HepG2 (cell line): ENCODE results near the gene NPB. TPM values are rescaled to one million over a fixed set of nuclear protein-coding genes. Genes with fewer than 3 reads are reported as not detected.

Source experiments
- ARNTL ChIP-seq: sonication (generic); formaldehyde crosslinking; IDR thresholded peaks from 2 replicates; pipeline ENCODE4 v1.4.0; 2020; ENCODE audit warnings: mild to moderate bottlenecking, missing genetic modification reagents
- HMG20B ChIP-seq: conservative IDR thresholded peaks from 2 replicates; pipeline ENCODE4 v1.6.1; 2016; ENCODE audit warnings: missing genetic modification reagents, missing compliant biosample characterization
- NR2F1 ChIP-seq, 2 experiments: fragments of 450-650 bp in 1 of 2; formaldehyde crosslinking in 1 of 2; IDR thresholded peaks; 2 replicates each; pipeline versions ENCODE4 v1.5.0 to v1.6.1; 2016 to 2020; ENCODE audit warnings: mild to moderate bottlenecking in 1 of 2, missing compliant biosample characterization in 1 of 2, missing genetic modification reagents in 1 of 2, moderate library complexity in 1 of 2
- PITX1 ChIP-seq: sonication (generic); formaldehyde crosslinking; IDR thresholded peaks from 2 replicates; pipeline ENCODE4 v1.5.1; 2020; ENCODE audit warnings: mild to moderate bottlenecking, missing genetic modification reagents
- SP140L ChIP-seq: sonication (generic); formaldehyde crosslinking; IDR thresholded peaks from 2 replicates; pipeline ENCODE4 v1.4.0; 2020; ENCODE audit warnings: missing genetic modification reagents, borderline replicate concordance
- SP5 ChIP-seq: IDR thresholded peaks from 2 replicates; pipeline ENCODE4 v1.6.1; 2016; ENCODE audit warnings: low read depth, borderline replicate concordance
- SPEN ChIP-seq: sonication (generic); formaldehyde crosslinking; IDR thresholded peaks from 2 replicates; pipeline ENCODE4 v1.5.1; 2020; ENCODE audit warnings: low read depth, mild to moderate bottlenecking, missing genetic modification reagents
- TEAD2 ChIP-seq: sonication (generic); formaldehyde crosslinking; IDR thresholded peaks from 2 replicates; pipeline ENCODE4 v1.9.0; 2021; ENCODE audit warnings: missing genetic modification reagents
- TEAD3 ChIP-seq: optimal IDR thresholded peaks from 2 replicates; pipeline ENCODE3; 2016; ENCODE audit warnings: borderline replicate concordance
- ZNF749 ChIP-seq: sonication (generic); formaldehyde crosslinking; IDR thresholded peaks from 2 replicates; pipeline ENCODE4 v1.8.0; 2022; ENCODE audit warnings: mild to moderate bottlenecking, missing genetic modification reagents, moderate library complexity, borderline replicate concordance
- ZSCAN22 ChIP-seq: sonication (generic); formaldehyde crosslinking; IDR thresholded peaks from 2 replicates; pipeline ENCODE4 v1.4.0; 2020; ENCODE audit warnings: mild to moderate bottlenecking, missing genetic modification reagents
- polyA plus RNA-seq, 8 experiments: library from polyadenylated mRNA; depleted of rRNA in 3 of 8; stranded (reverse) in 7 of 8; unstranded in 1 of 8; fragments of >200 nt; fragmentation: Illumina TruSeq in 4 of 8; extraction: Trizol in 4 of 8; gene quantifications; 2 replicates each; pipeline versions ENCODE4 v1.2.1 to v1.2.3, GENCODE V29; 2011 to 2016; ENCODE audit warnings: low read depth in 4 of 8, missing spikeins in 1 of 8, mixed read lengths in 1 of 8; ENCODE audit not compliant: insufficient read depth in 1 of 8
- total RNA-seq, 5 experiments: library from RNA; depleted of rRNA; stranded (reverse); fragments of >200 nt; fragmentation: Illumina TruSeq; extraction: Trizol; gene quantifications; 2 replicates each; pipeline ENCODE4 v1.2.3, GENCODE V29; 2016; ENCODE audit warnings: low read depth in 1 of 5
- TF ChIP-seq, protein P1 (sequence below): sonication (generic); formaldehyde crosslinking; IDR thresholded peaks from 2 replicates; pipeline ENCODE4 v1.8.1; 2023; ENCODE audit warnings: mild to moderate bottlenecking, moderate library complexity, missing genetic modification reagents
- TF ChIP-seq, protein P2 (sequence below): sonication (generic); formaldehyde crosslinking; IDR thresholded peaks from one replicate; pipeline ENCODE4 v1.5.1; 2020; ENCODE audit warnings: mild to moderate bottlenecking, missing genetic modification reagents; ENCODE audit errors: not compliant biosample characterization
- TF ChIP-seq, protein P3 (sequence below): sonication (generic); formaldehyde crosslinking; IDR thresholded peaks from 2 replicates; pipeline ENCODE4 v1.8.1; 2023; ENCODE audit warnings: mild to moderate bottlenecking, missing genetic modification reagents
- TF ChIP-seq, protein P4 (sequence below): sonication (generic); formaldehyde crosslinking; IDR thresholded peaks from 2 replicates; pipeline ENCODE4 v1.5.1; 2020; ENCODE audit warnings: missing genetic modification reagents, mild to moderate bottlenecking, borderline replicate concordance

NPB gene
- total and polyA plus RNA-seq, 2 of the 13 experiments (the other 11 are each of a cell fraction or from before 2014, with no cell fraction given) = 0.11 to 0.93 TPM

DNA sequence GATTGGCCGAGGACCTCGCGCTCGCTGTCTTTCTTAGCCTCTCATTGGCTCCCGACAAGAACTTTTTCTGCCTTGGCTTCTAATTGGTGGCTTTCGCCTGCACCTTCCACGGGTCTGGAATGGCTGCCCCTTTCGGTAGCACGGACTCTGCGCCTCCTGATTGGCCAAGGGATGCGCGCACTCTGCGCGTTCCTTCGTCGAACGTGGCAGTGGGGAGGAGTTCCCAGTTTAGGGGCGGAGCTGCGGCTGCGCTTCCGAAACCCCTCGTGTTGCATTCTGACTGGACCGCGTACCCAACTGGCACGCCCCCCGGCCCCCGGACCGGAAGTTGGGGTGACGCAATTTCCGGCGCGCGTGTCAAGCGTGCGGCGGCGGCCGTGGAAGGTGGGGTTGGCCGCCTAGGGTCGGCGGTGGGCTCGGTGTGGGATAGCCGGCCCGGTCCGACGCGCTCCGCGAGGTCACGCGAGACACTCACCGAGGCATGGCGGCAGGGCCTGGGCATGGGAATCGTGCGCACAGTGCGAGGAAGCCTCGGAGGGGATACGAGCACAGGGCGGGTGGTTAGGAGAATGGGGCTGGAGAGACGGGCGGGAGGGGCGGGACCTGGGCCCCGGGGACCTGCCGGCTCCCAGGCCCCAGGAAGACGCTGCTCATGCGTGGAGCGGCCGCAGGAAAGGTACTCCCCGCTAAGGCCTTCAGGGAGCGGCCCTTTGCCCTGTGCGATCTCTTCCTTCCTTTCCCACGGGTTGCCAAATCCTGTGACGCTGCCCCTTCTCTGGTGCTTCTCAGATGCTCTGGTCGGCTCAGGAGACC, 41.1 kb upstream of the NPB start (continued):
- TF ChIP-seq, protein P1, sequence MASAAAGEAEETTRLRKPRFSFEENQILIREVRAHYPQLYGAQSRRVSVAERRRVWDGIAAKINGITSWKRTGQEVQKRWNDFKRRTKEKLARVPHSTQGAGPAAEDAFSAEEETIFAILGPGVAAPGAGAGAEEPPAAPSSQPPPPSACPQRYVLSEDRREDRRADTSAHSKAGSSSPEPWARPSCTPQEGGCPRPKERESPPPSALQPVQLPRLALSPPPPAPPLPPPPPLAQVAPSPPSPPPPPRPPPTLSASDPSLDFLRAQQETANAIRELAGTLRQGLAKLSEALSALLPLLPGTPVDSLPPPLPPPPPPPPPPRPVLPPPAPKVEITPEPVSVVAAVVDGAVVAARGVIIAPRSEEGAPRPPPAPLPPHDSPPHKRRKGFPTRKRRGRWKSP = no peak; the same call in 1 of the 2 replicates
- TF ChIP-seq ZNF749 = no peak; the same call in 1 of the 2 replicates
- no peak; the same call in 1 of the 2 replicates for TF ChIP-seq HMG20B
- peak; percentile 91 for TF ChIP-seq SP5
- TF ChIP-seq NR2F1 (CRISPR knock-in tag; IDR thresholded peaks at IDR 0.05) = 0 out of 4 replicates have a peak, but pooled peaks of 1 of the 2 experiments have one; percentile 18
- peak; percentile 77 for TF ChIP-seq TEAD2
- TF ChIP-seq, protein P2, sequence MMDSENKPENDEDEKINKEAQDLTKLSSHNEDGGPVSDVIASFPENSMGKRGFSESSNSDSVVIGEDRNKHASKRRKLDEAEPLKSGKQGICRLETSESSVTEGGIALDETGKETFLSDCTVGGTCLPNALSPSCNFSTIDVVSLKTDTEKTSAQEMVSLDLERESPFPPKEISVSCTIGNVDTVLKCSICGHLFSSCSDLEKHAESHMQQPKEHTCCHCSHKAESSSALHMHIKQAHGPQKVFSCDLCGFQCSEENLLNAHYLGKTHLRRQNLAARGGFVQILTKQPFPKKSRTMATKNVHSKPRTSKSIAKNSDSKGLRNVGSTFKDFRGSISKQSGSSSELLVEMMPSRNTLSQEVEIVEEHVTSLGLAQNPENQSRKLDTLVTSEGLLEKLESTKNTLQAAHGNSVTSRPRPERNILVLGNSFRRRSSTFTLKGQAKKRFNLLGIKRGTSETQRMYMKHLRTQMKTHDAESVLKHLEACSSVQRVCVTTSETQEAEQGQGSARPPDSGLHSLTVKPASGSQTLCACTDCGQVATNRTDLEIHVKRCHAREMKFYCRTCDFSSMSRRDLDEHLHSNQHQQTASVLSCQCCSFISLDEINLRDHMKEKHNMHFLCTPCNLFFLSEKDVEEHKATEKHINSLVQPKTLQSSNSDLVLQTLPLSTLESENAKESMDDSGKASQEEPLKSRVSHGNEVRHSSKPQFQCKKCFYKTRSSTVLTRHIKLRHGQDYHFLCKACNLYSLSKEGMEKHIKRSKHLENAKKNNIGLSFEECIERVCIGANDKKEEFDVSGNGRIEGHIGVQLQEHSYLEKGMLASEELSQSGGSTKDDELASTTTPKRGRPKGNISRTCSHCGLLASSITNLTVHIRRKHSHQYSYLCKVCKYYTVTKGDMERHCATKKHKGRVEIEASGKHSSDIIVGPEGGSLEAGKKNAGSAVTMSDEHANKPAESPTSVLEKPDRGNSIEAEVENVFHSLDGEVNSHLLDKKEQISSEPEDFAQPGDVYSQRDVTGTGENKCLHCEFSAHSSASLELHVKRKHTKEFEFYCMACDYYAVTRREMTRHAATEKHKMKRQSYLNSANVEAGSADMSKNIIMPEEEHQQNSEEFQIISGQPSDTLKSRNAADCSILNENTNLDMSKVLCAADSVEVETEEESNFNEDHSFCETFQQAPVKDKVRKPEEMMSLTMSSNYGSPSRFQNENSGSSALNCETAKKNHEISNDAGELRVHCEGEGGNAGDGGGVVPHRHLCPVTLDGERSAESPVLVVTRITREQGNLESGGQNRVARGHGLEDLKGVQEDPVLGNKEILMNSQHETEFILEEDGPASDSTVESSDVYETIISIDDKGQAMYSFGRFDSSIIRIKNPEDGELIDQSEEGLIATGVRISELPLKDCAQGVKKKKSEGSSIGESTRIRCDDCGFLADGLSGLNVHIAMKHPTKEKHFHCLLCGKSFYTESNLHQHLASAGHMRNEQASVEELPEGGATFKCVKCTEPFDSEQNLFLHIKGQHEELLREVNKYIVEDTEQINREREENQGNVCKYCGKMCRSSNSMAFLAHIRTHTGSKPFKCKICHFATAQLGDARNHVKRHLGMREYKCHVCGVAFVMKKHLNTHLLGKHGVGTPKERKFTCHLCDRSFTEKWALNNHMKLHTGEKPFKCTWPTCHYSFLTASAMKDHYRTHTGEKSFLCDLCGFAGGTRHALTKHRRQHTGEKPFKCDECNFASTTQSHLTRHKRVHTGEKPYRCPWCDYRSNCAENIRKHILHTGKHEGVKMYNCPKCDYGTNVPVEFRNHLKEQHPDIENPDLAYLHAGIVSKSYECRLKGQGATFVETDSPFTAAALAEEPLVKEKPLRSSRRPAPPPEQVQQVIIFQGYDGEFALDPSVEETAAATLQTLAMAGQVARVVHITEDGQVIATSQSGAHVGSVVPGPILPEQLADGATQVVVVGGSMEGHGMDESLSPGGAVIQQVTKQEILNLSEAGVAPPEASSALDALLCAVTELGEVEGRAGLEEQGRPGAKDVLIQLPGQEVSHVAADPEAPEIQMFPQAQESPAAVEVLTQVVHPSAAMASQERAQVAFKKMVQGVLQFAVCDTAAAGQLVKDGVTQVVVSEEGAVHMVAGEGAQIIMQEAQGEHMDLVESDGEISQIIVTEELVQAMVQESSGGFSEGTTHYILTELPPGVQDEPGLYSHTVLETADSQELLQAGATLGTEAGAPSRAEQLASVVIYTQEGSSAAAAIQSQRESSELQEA (CRISPR knock-in tag) = no peak
- TF ChIP-seq SP140L = no peak
- peak; percentile 65 for TF ChIP-seq ARNTL
- TF ChIP-seq ZSCAN22 (CRISPR knock-in tag) = no peak
- TF ChIP-seq, protein P3, sequence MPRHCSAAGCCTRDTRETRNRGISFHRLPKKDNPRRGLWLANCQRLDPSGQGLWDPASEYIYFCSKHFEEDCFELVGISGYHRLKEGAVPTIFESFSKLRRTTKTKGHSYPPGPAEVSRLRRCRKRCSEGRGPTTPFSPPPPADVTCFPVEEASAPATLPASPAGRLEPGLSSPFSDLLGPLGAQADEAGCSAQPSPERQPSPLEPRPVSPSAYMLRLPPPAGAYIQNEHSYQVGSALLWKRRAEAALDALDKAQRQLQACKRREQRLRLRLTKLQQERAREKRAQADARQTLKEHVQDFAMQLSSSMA = 0 out of 2 replicates have a peak, but pooled peaks have one; percentile 50
- TF ChIP-seq PITX1 (CRISPR knock-in tag) = no peak; the same call in none of the 2 replicates
- TF ChIP-seq SPEN (CRISPR knock-in tag) = peak; percentile 96
- peak; percentile 78 for TF ChIP-seq TEAD3
- TF ChIP-seq, protein P4, sequence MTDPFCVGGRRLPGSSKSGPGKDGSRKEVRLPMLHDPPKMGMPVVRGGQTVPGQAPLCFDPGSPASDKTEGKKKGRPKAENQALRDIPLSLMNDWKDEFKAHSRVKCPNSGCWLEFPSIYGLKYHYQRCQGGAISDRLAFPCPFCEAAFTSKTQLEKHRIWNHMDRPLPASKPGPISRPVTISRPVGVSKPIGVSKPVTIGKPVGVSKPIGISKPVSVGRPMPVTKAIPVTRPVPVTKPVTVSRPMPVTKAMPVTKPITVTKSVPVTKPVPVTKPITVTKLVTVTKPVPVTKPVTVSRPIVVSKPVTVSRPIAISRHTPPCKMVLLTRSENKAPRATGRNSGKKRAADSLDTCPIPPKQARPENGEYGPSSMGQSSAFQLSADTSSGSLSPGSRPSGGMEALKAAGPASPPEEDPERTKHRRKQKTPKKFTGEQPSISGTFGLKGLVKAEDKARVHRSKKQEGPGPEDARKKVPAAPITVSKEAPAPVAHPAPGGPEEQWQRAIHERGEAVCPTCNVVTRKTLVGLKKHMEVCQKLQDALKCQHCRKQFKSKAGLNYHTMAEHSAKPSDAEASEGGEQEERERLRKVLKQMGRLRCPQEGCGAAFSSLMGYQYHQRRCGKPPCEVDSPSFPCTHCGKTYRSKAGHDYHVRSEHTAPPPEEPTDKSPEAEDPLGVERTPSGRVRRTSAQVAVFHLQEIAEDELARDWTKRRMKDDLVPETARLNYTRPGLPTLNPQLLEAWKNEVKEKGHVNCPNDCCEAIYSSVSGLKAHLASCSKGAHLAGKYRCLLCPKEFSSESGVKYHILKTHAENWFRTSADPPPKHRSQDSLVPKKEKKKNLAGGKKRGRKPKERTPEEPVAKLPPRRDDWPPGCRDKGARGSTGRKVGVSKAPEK = no peak
